ENCODE results near the gene PTPN9.
A peak's percentile ranks its signal among the peaks of the same experiment; 100 is the strongest.

Gene PTPN9

DNA sequence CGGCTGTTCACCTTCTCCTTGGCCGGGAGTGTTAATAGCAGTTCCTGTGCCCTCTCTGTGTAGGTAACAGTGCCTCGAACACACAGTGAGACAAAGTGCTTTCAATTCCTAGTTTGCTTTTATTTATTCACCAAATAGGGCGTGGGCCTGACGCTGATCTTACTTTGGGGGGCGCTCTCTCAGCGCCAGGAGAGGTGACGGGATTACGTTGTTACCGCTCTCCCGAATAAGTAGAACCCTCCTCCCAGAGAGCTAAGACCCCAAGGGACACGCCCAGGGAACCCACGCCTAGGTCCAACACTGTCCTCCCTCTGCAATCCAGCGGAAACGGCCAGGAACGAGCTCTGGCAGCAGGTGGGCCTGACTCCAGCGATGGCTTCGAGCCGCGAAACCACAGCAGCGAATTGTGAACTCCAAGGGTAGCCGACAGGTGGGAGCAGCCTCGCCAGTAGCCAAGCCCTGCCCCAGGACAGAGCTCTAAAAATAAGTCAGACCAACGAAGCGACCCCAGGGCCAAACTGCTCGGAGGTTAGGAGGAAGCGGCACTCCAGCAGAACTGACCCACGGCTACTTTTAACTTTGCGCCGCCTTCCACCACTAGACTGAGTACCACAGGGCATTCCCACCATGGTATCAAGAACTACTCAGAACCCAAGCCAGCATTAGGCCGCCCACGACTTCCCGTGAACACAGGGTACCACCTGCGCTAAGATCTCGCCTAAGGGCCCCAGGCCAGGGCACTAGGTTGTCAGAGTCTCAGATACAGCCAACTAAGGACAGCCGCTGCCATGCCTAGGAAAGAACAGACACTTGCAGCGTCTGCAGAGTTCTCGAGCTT, 126.0 kb downstream of the PTPN9 start:
- H3K9me2 ChIP-seq (replicated peaks; ENCODE audit: insufficient read depth, low read length) = no peaks in the 10 kb centered on the region
- peak overlapping the region; percentile 71 for H3K4me3 ChIP-seq (ENCODE audit: low read length)
- peak overlapping the region; percentile 93 for H3K4me2 ChIP-seq (ENCODE audit: low read depth, low read length)
- H3K4me1 ChIP-seq (ENCODE audit: low read length) = peaks cover 14% of the 10 kb centered on the region
- TF ChIP-seq EZH2phosphoT487 (IDR thresholded peaks at IDR 0.05; ENCODE audit: low read length) (no peak), EZH2 (optimal IDR thresholded peaks at IDR 0.05; ENCODE audit: low read depth, low read length) (no peak)
- TF ChIP-seq, protein P1, sequence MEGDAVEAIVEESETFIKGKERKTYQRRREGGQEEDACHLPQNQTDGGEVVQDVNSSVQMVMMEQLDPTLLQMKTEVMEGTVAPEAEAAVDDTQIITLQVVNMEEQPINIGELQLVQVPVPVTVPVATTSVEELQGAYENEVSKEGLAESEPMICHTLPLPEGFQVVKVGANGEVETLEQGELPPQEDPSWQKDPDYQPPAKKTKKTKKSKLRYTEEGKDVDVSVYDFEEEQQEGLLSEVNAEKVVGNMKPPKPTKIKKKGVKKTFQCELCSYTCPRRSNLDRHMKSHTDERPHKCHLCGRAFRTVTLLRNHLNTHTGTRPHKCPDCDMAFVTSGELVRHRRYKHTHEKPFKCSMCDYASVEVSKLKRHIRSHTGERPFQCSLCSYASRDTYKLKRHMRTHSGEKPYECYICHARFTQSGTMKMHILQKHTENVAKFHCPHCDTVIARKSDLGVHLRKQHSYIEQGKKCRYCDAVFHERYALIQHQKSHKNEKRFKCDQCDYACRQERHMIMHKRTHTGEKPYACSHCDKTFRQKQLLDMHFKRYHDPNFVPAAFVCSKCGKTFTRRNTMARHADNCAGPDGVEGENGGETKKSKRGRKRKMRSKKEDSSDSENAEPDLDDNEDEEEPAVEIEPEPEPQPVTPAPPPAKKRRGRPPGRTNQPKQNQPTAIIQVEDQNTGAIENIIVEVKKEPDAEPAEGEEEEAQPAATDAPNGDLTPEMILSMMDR (IDR thresholded peaks at IDR 0.05; ENCODE audit: low read length) = peak; percentile 43
- peaks cover 18% of the 10 kb centered on the region for H4K20me1 ChIP-seq (ENCODE audit: insufficient read depth, low read length)
- no peaks in the 10 kb centered on the region for H3K36me3 ChIP-seq (replicated peaks; ENCODE audit: insufficient read depth, low read length)
- peak overlapping the region; percentile 96 for H3K9ac ChIP-seq (ENCODE audit: low read length)
- peaks cover 45% of the 10 kb centered on the region for H3F3A ChIP-seq (ENCODE audit: insufficient read depth, low read length)
- DNase-seq = peak; percentile 59
- H3K79me2 ChIP-seq (ENCODE audit: low read length) = peaks cover 36% of the 10 kb centered on the region
- H2AFZ ChIP-seq (ENCODE audit: low read length) = peak overlapping the region; percentile 47; the same call in 1 of the 2 replicates
- no peaks in the 10 kb centered on the region for H3K27me3 ChIP-seq (replicated peaks; ENCODE audit: insufficient read depth, low read length)
- no peaks in the 10 kb centered on the region for H3K9me3 ChIP-seq (replicated peaks; ENCODE audit: insufficient read depth, low read length)
- peak overlapping the region; percentile 98 for H3K27ac ChIP-seq (ENCODE audit: low read length)

DNA sequence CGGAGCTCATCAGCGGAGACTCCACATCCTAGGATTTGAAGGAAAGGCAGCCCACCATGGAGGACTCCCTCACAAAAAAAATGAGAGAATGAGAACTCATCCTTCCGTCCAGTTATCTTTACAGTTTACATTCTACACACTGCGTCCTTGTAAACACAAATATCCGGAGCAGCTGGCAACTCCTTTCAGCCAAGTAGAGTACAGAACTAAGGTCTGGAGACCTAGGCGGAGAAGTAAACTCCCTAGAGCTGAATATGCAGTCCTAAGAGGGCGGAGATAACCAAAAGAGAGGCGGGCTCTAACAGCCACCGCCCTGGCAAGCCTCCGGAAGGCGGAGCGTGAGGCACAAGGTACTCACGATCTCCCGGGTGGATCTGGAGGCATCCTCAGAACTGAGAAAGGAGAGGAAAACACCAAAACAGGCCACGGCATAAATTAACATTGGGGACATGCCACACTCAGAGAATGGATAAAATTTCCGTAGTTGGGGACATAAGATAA, 126.7 kb downstream of the PTPN9 start:
- Histone ChIP-seq H3K27me3 (replicated peaks; ENCODE audit: insufficient read depth, low read length) (no peaks in the 10 kb centered on the region), H3F3A (ENCODE audit: insufficient read depth, low read length) (peaks cover 45% of the 10 kb centered on the region), H3K4me1 (ENCODE audit: low read length) (peaks cover 14% of the 10 kb centered on the region), H3K4me2 (ENCODE audit: low read depth, low read length) (peak overlapping the region; percentile 93), H3K36me3 (replicated peaks; ENCODE audit: insufficient read depth, low read length) (no peaks in the 10 kb centered on the region), H3K79me2 (ENCODE audit: low read length) (peaks cover 43% of the 10 kb centered on the region), H3K4me3 (ENCODE audit: low read length) (peak overlapping the region; percentile 71), H2AFZ (ENCODE audit: low read length) (0 out of 2 replicates have a peak overlapping the region, but pooled peaks have one; percentile 10), H3K9me2 (replicated peaks; ENCODE audit: insufficient read depth, low read length) (no peaks in the 10 kb centered on the region), H3K9me3 (replicated peaks; ENCODE audit: insufficient read depth, low read length) (no peaks in the 10 kb centered on the region), H4K20me1 (ENCODE audit: insufficient read depth, low read length) (peaks cover 22% of the 10 kb centered on the region), H3K27ac (ENCODE audit: low read length) (peak overlapping the region; percentile 98), H3K9ac (ENCODE audit: low read length) (peak overlapping the region; percentile 96)
- DNase-seq = peak; percentile 91
- TF ChIP-seq, protein P1 (IDR thresholded peaks at IDR 0.05; ENCODE audit: low read length) = no peak
- no peak for TF ChIP-seq EZH2 (optimal IDR thresholded peaks at IDR 0.05; ENCODE audit: low read depth, low read length)

DNA sequence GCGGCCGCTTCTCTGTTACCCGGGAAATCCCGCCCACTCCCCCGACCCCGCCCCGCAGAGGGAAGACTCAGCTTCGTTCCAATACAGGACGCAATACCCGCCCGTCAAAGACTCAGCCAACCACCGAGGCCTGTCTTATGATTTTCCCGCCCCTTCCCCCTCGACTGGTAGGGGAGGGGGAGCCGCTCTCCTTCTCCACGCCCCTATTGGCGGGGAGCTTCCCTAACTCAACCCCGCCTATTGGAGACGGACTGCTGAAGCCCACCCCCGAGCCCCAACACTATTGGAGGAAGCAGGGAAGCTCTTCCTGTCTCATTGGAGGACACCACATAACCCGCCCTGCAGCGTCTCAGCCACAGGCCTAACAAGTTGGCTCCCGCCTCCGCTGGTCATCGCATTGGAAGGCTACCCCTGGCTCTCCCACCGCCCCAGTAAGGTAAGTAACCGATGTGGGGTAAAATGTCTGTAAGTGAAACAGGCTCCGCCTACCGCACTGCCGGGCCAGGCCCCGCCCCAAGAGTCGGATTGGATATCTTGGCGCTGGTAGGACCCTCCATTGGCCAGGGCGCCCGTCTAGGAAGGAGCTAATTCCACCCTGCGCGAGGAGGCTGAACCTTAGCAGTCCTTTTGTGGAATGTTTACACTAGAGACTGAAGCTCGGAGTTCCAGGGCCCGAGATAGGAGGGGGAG, 127.3 kb downstream of the PTPN9 start, which contains the start of gene SIN3A:
TSS of gene SIN3A (minus strand) at position 17 of the 690 bp plus-strand sequence. CDS start 21,315 bp downstream, outside the sequence.
- peak; percentile 100 for DNase-seq
- Histone ChIP-seq H3K27ac (ENCODE audit: low read length) (peak within 1 kb of the TSS; percentile 98), H3K9me3 (replicated peaks; ENCODE audit: insufficient read depth, low read length) (no peaks in the 10 kb centered on the region), H3K4me1 (ENCODE audit: low read length) (peaks cover 14% of the 10 kb centered on the region), H2AFZ (ENCODE audit: low read length) (0 out of 2 replicates have a peak within 1 kb of the TSS, but pooled peaks have one; percentile 10), H3K9me2 (replicated peaks; ENCODE audit: insufficient read depth, low read length) (no peaks in the 10 kb centered on the region), H4K20me1 (ENCODE audit: insufficient read depth, low read length) (peaks cover 28% of the 10 kb centered on the region), H3K27me3 (replicated peaks; ENCODE audit: insufficient read depth, low read length) (no peaks in the 10 kb centered on the region), H3K79me2 (ENCODE audit: low read length) (peaks cover 49% of the 10 kb centered on the region), H3K9ac (ENCODE audit: low read length) (peak within 1 kb of the TSS; percentile 96), H3K4me3 (ENCODE audit: low read length) (peak within 1 kb of the TSS; percentile 91), H3K4me2 (ENCODE audit: low read depth, low read length) (peak within 1 kb of the TSS; percentile 93), H3F3A (ENCODE audit: insufficient read depth, low read length) (peaks cover 45% of the 10 kb centered on the region), H3K36me3 (replicated peaks; ENCODE audit: insufficient read depth, low read length) (no peaks in the 10 kb centered on the region)
- TF ChIP-seq EZH2phosphoT487 (IDR thresholded peaks at IDR 0.05; ENCODE audit: low read length) (no peak), EZH2 (optimal IDR thresholded peaks at IDR 0.05; ENCODE audit: low read depth, low read length) (no peak)
- TF ChIP-seq, protein P1 (IDR thresholded peaks at IDR 0.05; ENCODE audit: low read length) = no peak

Measured in MM.1S (cell line).